LNCaP clone FGC (cell line): ENCODE data around the gene FBRSL1.

Experiments
- DNase-seq: peaks from one replicate; pipeline ENCODE4 v3.0.0-alpha.2; 2011; ENCODE audit warnings: low read depth
- H3K4me3 ChIP-seq: 2 replicates; pipeline ENCODE4 v1.5.1; 2011; ENCODE audit warnings: mild to moderate bottlenecking, low read depth, low read length, control low read depth
- TF ChIP-seq, protein P1 (sequence below): IDR thresholded peaks from 2 replicates; pipeline ENCODE4 v1.5.1; 2012; ENCODE audit warnings: mild to moderate bottlenecking; ENCODE audit not compliant: control insufficient read depth, insufficient read depth; ENCODE audit errors: extremely low read depth

Gene FBRSL1

DNA sequence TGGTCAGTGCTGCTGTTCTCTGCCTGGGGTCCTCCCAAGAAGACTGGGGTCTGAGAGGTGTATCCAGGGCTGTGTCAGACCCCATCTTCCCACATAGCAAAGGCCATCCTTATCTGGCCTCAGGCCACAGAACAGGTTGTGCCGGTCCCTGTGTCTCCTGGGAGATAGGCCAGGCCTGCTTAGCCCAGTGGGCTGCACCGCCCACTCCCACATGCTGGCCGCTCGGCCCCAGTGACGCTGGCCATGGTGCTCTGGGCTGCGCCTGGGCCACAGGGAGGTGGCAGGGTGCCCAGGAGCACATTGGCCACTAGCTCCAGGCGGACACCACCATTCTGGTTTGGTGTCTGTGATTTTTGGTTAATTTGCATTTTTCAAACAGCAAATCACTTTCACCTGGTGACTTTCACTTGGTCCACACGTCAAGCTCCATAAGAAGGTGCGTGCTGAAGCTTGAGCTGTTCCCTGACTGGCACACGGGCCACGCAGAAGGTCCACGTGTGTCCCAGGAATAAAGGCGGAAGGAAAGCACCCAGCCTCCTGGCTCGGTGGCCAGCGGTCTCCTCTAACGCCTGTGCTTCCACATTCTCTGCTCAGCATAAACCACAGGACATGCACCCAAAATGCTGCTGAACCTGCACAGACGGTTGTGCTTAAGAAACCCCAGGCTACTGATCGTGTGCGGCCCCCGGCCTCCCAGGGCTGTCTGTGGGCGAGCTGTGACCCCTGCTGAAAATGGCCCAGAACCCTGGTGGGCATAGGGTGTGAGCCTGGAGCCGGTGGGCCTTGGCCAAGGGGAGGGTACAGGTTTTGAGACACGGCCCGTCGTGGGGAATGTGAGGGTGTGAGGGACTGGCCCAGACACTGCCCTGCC lies 4.6 kb downstream of the FBRSL1 start:
- TF ChIP-seq, protein P1, sequence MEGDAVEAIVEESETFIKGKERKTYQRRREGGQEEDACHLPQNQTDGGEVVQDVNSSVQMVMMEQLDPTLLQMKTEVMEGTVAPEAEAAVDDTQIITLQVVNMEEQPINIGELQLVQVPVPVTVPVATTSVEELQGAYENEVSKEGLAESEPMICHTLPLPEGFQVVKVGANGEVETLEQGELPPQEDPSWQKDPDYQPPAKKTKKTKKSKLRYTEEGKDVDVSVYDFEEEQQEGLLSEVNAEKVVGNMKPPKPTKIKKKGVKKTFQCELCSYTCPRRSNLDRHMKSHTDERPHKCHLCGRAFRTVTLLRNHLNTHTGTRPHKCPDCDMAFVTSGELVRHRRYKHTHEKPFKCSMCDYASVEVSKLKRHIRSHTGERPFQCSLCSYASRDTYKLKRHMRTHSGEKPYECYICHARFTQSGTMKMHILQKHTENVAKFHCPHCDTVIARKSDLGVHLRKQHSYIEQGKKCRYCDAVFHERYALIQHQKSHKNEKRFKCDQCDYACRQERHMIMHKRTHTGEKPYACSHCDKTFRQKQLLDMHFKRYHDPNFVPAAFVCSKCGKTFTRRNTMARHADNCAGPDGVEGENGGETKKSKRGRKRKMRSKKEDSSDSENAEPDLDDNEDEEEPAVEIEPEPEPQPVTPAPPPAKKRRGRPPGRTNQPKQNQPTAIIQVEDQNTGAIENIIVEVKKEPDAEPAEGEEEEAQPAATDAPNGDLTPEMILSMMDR: no peak
- DNase-seq: peak; percentile 83
- peak overlapping the region; percentile 46 for H3K4me3 ChIP-seq

DNA sequence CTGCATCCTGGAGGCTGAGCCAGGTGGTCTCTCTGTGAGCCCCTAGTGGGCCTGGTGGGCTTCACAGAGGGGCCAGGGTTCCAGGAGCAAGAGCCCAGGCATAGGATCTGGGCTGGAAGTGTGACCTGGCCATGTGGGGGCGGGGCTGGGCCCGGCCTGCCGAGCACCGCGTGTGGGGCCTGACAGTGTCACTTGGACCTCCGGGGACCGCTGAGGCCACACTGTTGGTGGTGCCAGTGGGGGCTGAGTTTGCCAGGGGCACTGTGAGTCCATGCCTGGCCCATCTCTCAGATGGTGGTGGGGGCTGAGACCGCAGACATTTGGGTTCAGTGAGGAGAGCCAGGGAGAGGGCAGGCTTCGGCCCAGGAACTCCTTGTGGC lies 5.2 kb downstream of the FBRSL1 start:
- peak overlapping the region; percentile 46 for H3K4me3 ChIP-seq
- TF ChIP-seq, protein P1: no peak
- DNase-seq: no peak

DNA sequence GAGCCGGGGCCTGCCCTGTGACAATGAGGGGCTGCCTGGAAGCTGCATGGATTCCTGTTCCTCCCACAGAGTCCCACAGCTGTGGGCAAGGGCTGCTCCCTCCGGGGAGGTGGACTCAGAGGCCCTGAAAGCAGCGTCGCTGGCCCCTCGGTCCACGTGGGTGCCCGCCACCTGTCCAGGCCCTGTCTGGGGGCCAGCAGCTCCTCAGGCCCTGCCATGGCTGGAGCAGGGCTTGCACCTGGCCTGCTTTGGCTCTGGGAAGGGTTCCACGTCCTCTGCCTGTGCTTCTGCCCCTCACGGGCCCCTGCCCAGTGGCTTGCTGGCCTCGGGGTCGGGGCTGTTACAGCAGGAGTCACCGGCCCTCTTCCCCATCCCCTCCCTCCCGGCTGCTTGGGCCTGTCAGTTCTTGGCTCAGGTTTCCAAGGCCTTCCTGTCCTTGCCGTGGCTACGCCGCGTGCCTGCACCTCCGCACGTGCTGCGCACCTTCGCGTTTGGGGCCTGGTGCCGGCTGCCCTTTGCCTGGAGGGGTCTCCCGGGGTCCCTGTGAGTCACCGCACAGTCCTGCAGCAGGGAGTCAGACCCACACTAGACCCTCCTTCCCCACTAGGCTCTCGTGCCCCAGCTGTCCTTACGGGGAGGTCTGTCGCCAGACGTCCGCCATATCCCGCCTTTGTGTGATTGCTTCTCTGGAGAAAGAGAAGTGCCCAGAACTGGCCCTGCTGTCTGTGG lies 5.8 kb downstream of the FBRSL1 start:
- TF ChIP-seq, protein P1: no peak
- DNase-seq: no peak

DNA sequence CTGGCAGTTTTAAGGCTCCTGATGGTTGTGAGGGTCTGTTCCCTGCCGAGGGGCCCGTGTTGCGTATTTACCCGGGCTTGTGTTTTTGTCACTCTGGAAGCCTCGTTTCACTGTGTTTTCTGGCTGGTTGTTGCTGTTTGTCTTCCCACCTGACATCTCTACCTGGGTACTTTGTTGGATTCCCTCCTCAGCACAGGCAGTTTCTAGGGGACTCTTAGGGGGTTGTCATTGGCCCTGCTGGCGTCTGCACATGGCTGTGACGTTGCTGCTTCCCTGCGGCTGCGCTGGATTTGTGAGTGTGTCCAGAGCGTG lies 6.4 kb downstream of the FBRSL1 start:
- no peak for DNase-seq
- H3K4me3 ChIP-seq: no peak overlapping the region
- TF ChIP-seq, protein P1: no peak

More for the DNA sequence above, 5.8 kb downstream of the FBRSL1 start:
- H3K4me3 ChIP-seq: peak overlapping the region; percentile 46

DNA sequence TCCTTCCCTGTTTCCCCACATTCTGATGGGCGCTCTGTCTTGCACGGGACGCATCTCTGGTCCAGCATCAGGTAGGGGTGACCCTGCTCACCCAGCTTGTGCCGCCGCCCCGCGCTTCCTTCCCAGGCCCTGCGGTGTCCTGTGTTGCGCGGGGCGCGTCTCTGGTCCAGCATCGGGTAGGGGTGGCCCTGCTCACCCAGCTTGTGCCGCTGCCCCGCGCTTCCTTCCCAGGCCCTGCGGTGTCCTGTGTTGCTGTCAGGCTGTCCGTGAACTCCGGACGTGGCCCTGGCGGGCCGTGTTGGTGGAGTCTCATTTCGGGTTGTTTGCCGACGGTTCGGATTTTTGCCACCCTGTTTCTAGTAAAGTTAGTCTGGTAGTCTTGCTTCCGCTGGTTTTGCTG lies 6.8 kb downstream of the FBRSL1 start:
- H3K4me3 ChIP-seq: no peak overlapping the region
- TF ChIP-seq, protein P1: no peak
- no peak for DNase-seq

DNA sequence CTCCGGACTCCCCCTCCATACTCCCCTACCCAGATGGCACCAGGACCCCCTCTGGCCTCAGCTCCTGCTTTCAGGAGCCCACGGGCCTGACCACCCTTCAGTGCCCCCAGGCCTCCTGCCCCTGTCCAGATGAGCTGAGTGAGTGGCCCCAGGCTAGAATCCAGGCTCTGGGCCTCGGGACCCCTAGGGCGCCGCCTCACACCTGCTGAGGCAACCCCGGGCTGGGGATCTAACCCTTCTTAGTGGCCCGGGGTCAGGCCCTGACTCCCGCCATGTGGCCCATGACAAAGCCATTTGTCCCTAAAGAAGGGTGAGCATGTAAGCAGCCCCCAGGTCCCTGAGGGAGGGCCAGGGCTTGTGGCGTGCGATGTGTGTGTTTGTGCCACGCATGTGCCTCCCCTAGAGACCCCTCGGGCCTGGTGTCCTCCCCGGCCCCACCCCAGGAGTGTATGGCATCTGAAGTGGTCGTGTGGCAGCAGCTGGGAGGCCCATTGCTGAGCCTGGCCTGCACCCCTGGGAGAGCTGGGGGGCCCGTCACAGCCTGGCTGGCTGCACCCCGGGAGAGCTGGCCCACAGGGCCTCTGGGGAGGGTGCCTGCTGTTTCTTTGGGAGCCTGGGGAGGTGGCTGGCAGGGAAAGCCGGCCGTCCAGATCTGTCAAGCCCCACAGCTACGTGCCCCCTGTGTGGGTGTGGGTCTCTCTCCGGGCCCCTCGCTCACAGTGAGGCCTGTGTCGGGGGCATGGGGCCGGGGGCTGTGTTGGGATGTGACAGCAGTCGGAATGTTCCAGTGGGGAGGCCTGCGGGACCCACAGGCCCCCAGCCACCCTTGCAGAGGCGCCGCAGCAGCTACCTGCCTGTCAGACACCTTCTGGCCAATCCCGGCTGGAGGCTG lies 7.8 kb downstream of the FBRSL1 start:
- DNase-seq: no peak
- TF ChIP-seq, protein P1: no peak
- no peak overlapping the region for H3K4me3 ChIP-seq
